Stimulated activated CD4-positive, alpha-beta T cell treated with anti-CD3 and anti-CD28 coated beads, Interleukin-12 subunit alpha, Interleukin-12 subunit beta, amount 100 ng/mL, for 4 hours (primary cell): Measurements from ENCODE around the gene PLA2G3.

Source experiments
- DNase-seq: peaks from one replicate; pipeline ENCODE4 v3.0.0-alpha.2; 2020

Gene PLA2G3

GRCh38 chr22:31085928-31086327, 54.4 kb downstream of the PLA2G3 start:
- no peak for DNase-seq

GRCh38 chr22:31085493-31085824, 54.8 kb downstream of the PLA2G3 start:
- no peak for DNase-seq

- DNase-seq, result peak; percentile 89
Observed at GRCh38 chr22:31084811-31085492, 55.4 kb downstream of the PLA2G3 start.
